ENCODE results near the gene GNAZ.

Gene GNAZ

GRCh38 chr22:23077627-23078461, 7.5 kb downstream of the GNAZ start:
- no peak for DNase-seq (ENCODE audit: low read depth in 2 of 2)

DNA sequence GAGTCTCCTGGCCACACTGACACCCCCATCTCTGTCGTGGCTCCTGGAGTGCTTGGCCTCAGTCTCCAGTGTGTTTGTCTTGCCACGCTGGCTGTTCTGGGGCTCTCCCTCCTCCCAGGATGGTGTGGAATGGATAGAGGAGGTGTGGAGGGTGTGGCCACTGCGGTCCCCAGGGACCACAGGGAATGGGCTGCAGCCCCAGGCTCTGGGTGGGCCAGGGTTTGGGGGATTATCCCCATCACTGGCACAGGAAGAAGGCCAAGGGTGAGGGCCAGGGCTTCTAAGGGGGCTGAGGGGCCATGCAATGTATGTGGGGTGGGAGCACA, 8.1 kb downstream of the GNAZ start:
- DNase-seq (ENCODE audit: low read depth in 2 of 2) = no peak

GRCh38 chr22:23079240-23079768, 9.0 kb downstream of the GNAZ start:
- no peak for DNase-seq (ENCODE audit: low read depth in 2 of 2)

GRCh38 chr22:23079814-23080521, 9.6 kb downstream of the GNAZ start:
- no peak for DNase-seq (ENCODE audit: low read depth in 2 of 2)

DNA sequence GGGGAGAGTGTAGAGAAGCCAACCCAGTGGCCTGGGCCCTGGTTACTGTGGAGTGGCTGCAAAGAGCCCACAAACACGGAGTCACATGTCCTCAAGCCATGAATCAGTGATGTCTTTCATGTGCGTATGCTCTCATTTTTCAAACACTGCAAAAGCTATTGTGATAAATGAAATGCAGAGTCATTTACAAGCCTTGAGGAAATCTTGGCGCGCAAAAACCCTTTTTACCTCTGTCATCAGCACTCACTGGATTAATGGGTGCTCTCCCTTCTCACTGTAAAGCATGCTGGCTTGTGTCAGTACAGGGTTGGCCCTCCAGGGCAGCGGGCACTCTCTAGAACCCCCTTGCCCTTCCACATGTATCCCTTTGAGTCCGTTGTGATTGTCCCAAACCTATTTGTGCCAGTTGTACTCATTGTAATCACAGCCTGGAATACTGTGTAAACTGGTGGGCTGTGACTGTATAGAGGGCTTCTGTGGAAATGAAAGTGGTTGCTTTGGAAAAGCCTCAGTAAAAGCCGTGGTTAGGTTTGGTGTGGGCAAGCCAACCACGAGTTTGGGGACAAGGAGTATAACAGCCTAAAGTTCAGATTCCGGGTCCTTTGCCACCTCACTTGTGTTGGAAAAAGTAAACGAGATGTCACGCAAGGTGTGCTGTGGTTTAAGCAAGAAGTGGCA, 10.4 kb downstream of the GNAZ start:
- DNase-seq (ENCODE audit: low read depth in 2 of 2) = no peak

DNA sequence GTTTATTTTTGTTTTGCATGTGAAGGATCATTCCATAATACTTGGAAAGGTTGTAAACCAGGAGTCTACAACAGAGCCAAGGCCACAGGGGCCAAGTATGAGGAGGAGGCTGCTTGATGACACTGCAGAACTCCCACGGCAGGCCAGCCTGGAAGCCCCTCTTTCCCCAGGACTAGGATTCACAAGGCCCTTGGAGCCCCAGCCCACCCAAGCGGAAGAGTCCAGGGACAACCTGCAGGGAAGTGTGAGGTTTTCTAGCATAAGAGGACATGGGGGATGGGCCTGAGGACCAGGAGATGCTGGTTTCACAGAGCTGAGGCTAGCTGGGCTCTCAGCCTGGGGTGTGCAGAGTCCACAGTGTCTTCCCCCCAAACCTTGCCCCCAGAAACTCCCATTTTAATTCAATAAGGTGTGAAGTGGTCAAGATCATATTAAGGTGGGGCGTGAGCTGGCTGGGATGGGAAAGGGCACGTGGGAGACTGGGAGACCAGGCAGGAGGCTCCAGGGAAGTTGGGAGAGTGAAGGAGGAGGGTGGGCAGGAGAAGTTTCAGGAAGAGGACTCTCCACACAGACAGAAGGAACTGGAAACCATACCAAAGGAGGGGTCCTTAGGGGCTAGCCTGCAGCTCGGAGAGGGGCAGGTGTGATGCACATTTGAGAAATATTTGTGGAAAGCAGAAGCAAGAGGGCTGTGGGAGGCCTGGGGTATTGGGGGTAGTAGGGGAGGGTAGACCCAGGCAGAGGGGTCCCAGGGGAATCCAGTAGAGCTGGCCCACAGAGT, 12.4 kb downstream of the GNAZ start:
- no peak for DNase-seq (ENCODE audit: low read depth in 2 of 2)

GRCh38 chr22:23083315-23084021, 13.1 kb downstream of the GNAZ start:
- no peak for DNase-seq (ENCODE audit: low read depth in 2 of 2)

GRCh38 chr22:23084453-23085350, 14.4 kb downstream of the GNAZ start:
- DNase-seq (ENCODE audit: low read depth in 2 of 2) = no peak

DNA sequence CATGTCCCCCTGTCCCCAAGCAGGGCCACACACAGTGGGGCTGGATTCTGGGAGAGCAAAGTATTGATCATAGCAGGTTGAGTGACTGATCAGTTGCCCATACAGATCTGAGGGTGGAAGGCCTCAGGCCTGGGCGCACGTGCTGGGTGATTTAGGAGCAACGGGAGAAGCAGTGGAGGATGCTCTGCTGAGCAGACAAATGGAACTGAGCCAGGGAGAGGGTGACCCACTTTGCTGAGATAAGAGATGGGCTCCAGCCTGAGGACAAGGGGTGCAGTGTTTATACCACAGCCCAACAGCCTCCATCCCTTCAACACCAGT, 15.0 kb downstream of the GNAZ start:
- DNase-seq (ENCODE audit: low read depth in 2 of 2) = no peak

- DNase-seq (ENCODE audit: low read depth in 2 of 2) = no peak
Measured at GRCh38 chr22:23085785-23086184, 15.5 kb downstream of the GNAZ start.

GRCh38 chr22:23086263-23086662, 15.9 kb downstream of the GNAZ start:
- no peak for DNase-seq (ENCODE audit: low read depth in 2 of 2)

- DNase-seq (ENCODE audit: low read depth in 2 of 2) = no peak
Measured at GRCh38 chr22:23086787-23087186, 16.5 kb downstream of the GNAZ start.

DNA sequence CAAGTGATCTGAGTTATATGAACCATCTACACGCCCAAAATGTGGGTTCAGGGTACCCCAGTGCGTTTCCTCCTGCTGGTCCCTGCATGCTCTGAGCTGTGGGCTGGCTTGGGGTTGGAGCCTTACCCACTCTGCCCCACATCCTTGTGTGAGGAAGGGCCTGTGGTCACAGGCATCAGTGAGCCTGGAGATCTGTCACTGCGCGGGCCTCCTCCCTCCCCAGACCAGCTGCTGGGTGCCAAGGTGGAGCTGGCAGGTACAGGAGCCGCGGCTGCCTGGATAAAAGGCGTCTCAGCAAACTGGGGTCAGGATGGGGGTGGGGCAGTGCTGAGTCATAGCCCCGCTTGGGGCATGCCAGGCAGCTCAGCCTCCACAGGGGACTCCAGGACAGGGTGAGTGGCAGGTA, 17.9 kb downstream of the GNAZ start:
- no peak for DNase-seq (ENCODE audit: low read depth in 2 of 2)

DNA sequence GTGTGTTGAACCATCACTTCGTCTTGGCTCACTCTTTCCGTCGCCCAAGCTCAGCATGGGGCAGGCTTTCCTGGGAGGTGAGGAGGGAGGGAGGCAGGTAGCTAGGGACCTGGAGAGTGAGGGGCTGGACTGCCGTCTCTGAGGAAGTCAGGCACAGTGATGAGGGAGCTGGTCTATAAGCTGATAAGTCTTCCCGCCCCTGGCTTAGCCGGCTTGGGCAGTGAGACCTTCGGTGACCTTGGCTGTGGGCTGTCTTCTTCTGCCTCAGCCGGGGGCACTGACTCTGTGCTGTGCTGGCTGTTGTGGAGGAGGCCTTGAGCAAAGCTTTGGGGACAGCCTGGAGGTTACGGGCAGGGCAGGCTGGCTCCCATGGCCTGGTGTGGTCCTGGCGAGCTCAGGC, 18.7 kb downstream of the GNAZ start:
- no peak for DNase-seq (ENCODE audit: low read depth in 2 of 2)

- DNase-seq (ENCODE audit: low read depth in 2 of 2) = no peak
Measured at GRCh38 chr22:23089633-23090456, 19.5 kb downstream of the GNAZ start.

DNA sequence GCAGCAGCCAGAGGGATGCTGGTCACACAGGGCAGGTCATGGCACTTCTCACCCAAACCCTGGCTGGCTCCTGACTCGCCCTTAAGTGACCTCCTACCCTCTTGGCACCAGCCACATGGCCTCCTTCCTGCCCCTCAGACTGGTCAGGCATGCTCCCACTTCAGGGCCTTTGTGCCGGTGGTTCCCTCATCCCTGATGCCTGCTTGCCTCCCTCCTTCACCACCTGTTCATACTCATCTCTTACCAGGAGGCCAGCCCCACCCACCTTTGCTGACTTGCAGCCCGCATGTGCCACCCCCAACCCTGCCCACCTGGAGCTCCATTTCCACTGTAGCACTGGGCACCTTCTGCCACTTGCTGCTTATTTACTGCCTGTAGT, 20.1 kb downstream of the GNAZ start:
- DNase-seq (ENCODE audit: low read depth in 2 of 2) = no peak

- no peak for DNase-seq (ENCODE audit: low read depth in 2 of 2)
Measured at GRCh38 chr22:23091760-23092159, 21.4 kb downstream of the GNAZ start.

DNA sequence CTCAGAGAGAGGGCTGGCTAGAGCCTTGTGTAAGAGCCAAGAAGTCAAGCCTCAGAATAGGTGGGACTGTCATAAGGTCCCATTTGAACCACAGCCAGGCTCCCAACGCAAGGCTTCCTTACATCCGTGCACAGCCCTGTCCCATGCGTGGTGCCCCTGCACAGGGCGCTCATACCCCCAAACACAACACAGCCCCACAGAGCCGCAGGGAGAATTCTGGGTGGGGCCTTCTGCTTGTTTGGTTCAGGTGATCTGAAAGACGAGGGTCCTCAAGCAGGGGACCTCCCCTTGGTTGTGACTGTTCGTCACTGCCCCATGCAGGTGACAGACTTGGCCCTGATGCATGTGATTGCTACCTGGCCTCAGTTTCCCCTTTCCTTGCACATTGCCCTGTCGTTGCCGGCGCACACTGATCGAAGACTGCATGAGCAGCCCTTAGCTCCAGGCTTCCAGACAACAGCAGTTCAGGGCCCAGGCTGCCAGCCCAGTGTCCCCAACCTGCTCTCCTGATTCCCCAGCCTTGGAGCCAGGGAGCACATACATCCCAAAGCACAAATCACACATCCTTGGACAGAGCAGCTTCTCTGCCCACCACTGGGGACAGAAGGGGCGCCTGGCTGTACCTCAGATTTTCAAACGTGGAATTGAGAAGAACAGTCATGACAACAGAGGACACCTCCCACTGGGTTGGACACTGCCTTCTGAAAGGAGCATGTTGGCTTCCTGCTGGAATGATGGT, 22.1 kb downstream of the GNAZ start:
- DNase-seq (ENCODE audit: low read depth in 2 of 2) = no peak
